Measurements from ENCODE around the gene CHST13.

Gene CHST13

GRCh38 chr3:126556637-126557414 is 32.9 kb downstream of the CHST13 start:
- Histone ChIP-seq H3K9me3 (ENCODE audit: control insufficient read depth, insufficient read depth, low read length) (no peaks in the 10 kb centered on the region), H3K27me3 (ENCODE audit: control insufficient read depth, insufficient read depth, low read length) (no peaks in the 10 kb centered on the region), H3K4me3 (ENCODE audit: low read length) (no peak overlapping the region), H3K4me1 (ENCODE audit: control insufficient read depth, insufficient read depth, low read length) (no peaks in the 10 kb centered on the region), H3K27ac (ENCODE audit: low read length) (no peak overlapping the region), H3K36me3 (ENCODE audit: control insufficient read depth, insufficient read depth, low read length) (no peaks in the 10 kb centered on the region)
- no CpG with 5 or more reads among the region's 8 CpGs for WGBS (ENCODE audit: insufficient coverage, insufficient read length)
- DNase-seq (ENCODE audit: low read depth, low spot score), result no peak

- WGBS (ENCODE audit: insufficient coverage, insufficient read length), result no CpG with 5 or more reads among the region's 11 CpGs
- no peaks in the 10 kb centered on the region for H3K9me3 ChIP-seq (ENCODE audit: control insufficient read depth, insufficient read depth, low read length)
- no peak for DNase-seq (ENCODE audit: low read depth, low spot score)
- no peak overlapping the region for H3K4me3 ChIP-seq (ENCODE audit: low read length)
- no peak overlapping the region for H3K27ac ChIP-seq (ENCODE audit: low read length)
- no peaks in the 10 kb centered on the region for H3K4me1 ChIP-seq (ENCODE audit: control insufficient read depth, insufficient read depth, low read length)
- H3K27me3 ChIP-seq (ENCODE audit: control insufficient read depth, insufficient read depth, low read length), result no peaks in the 10 kb centered on the region
- no peaks in the 10 kb centered on the region for H3K36me3 ChIP-seq (ENCODE audit: control insufficient read depth, insufficient read depth, low read length)
Measured at GRCh38 chr3:126557415-126557745, 33.4 kb downstream of the CHST13 start.

GRCh38 chr3:126557761-126558160 is 33.8 kb downstream of the CHST13 start:
- no peak for DNase-seq (ENCODE audit: low read depth, low spot score)
- H3K36me3 ChIP-seq (ENCODE audit: control insufficient read depth, insufficient read depth, low read length), result no peaks in the 10 kb centered on the region
- no peak overlapping the region for H3K27ac ChIP-seq (ENCODE audit: low read length)
- H3K4me1 ChIP-seq (ENCODE audit: control insufficient read depth, insufficient read depth, low read length), result no peaks in the 10 kb centered on the region
- no peak overlapping the region for H3K4me3 ChIP-seq (ENCODE audit: low read length)
- no peaks in the 10 kb centered on the region for H3K9me3 ChIP-seq (ENCODE audit: control insufficient read depth, insufficient read depth, low read length)
- WGBS (ENCODE audit: insufficient coverage, insufficient read length), result no CpG with 5 or more reads among the region's 6 CpGs
- H3K27me3 ChIP-seq (ENCODE audit: control insufficient read depth, insufficient read depth, low read length), result no peaks in the 10 kb centered on the region

GRCh38 chr3:126558336-126559071 is 34.5 kb downstream of the CHST13 start, which contains the start of gene C3orf22:
TSS of gene C3orf22 (minus strand) at chr3:126558932. CDS start at chr3:126553390, 5,542 bp downstream.
- Histone ChIP-seq H3K27ac (ENCODE audit: low read length) (no peak within 1 kb of the TSS), H3K36me3 (ENCODE audit: control insufficient read depth, insufficient read depth, low read length) (no peaks in the 10 kb centered on the region), H3K27me3 (ENCODE audit: control insufficient read depth, insufficient read depth, low read length) (no peaks in the 10 kb centered on the region), H3K9me3 (ENCODE audit: control insufficient read depth, insufficient read depth, low read length) (no peaks in the 10 kb centered on the region), H3K4me1 (ENCODE audit: control insufficient read depth, insufficient read depth, low read length) (no peaks in the 10 kb centered on the region), H3K4me3 (ENCODE audit: low read length) (no peak within 1 kb of the TSS)
- no peak for DNase-seq (ENCODE audit: low read depth, low spot score)
- no CpG with 5 or more reads among the region's 9 CpGs for WGBS (ENCODE audit: insufficient coverage, insufficient read length)

GRCh38 chr3:126562737-126563276 is 38.9 kb downstream of the CHST13 start:
- H3K36me3 ChIP-seq (ENCODE audit: control insufficient read depth, insufficient read depth, low read length), result no peaks in the 10 kb centered on the region
- no peak overlapping the region for H3K27ac ChIP-seq (ENCODE audit: low read length)
- no peaks in the 10 kb centered on the region for H3K9me3 ChIP-seq (ENCODE audit: control insufficient read depth, insufficient read depth, low read length)
- H3K4me1 ChIP-seq (ENCODE audit: control insufficient read depth, insufficient read depth, low read length), result no peaks in the 10 kb centered on the region
- no CpG with 5 or more reads among the region's 2 CpGs for WGBS (ENCODE audit: insufficient coverage, insufficient read length)
- no peak overlapping the region for H3K4me3 ChIP-seq (ENCODE audit: low read length)
- DNase-seq (ENCODE audit: low read depth, low spot score), result no peak
- H3K27me3 ChIP-seq (ENCODE audit: control insufficient read depth, insufficient read depth, low read length), result no peaks in the 10 kb centered on the region

- no peak for DNase-seq (ENCODE audit: low read depth, low spot score)
Measured at GRCh38 chr3:126567696-126568438, 43.9 kb downstream of the CHST13 start.

GRCh38 chr3:126568776-126569342 is 44.9 kb downstream of the CHST13 start:
- Histone ChIP-seq H3K4me3 (ENCODE audit: low read length) (no peak overlapping the region), H3K27me3 (ENCODE audit: control insufficient read depth, insufficient read depth, low read length) (no peaks in the 10 kb centered on the region), H3K9me3 (ENCODE audit: control insufficient read depth, insufficient read depth, low read length) (no peaks in the 10 kb centered on the region), H3K36me3 (ENCODE audit: control insufficient read depth, insufficient read depth, low read length) (no peaks in the 10 kb centered on the region), H3K27ac (ENCODE audit: low read length) (no peak overlapping the region), H3K4me1 (ENCODE audit: control insufficient read depth, insufficient read depth, low read length) (no peaks in the 10 kb centered on the region; the same call in 1 of the 2 replicates)
- no CpG with 5 or more reads among the region's 3 CpGs for WGBS (ENCODE audit: insufficient coverage, insufficient read length)
- DNase-seq (ENCODE audit: low read depth, low spot score), result no peak

More at GRCh38 chr3:126567696-126568438, 43.9 kb downstream of the CHST13 start:
- H3K27me3 ChIP-seq (ENCODE audit: control insufficient read depth, insufficient read depth, low read length), result no peaks in the 10 kb centered on the region
- H3K9me3 ChIP-seq (ENCODE audit: control insufficient read depth, insufficient read depth, low read length), result no peaks in the 10 kb centered on the region
- no peak overlapping the region for H3K4me3 ChIP-seq (ENCODE audit: low read length)
- no peak overlapping the region for H3K27ac ChIP-seq (ENCODE audit: low read length)
- H3K36me3 ChIP-seq (ENCODE audit: control insufficient read depth, insufficient read depth, low read length), result no peaks in the 10 kb centered on the region
- no CpG with 5 or more reads among the region's 10 CpGs for WGBS (ENCODE audit: insufficient coverage, insufficient read length)
- H3K4me1 ChIP-seq (ENCODE audit: control insufficient read depth, insufficient read depth, low read length), result no peaks in the 10 kb centered on the region; the same call in 1 of the 2 replicates

- DNase-seq (ENCODE audit: low read depth, low spot score), result no peak
- H3K27me3 ChIP-seq (ENCODE audit: control insufficient read depth, insufficient read depth, low read length), result no peaks in the 10 kb centered on the region
- WGBS (ENCODE audit: insufficient coverage, insufficient read length), result no CpG with 5 or more reads among the region's 9 CpGs
Measured at GRCh38 chr3:126569390-126569975, 45.5 kb downstream of the CHST13 start.

GRCh38 chr3:126570103-126570541 is 46.2 kb downstream of the CHST13 start:
- DNase-seq (ENCODE audit: low read depth, low spot score), result no peak
- Histone ChIP-seq H3K4me3 (ENCODE audit: low read length) (no peak overlapping the region), H3K4me1 (ENCODE audit: control insufficient read depth, insufficient read depth, low read length) (no peaks in the 10 kb centered on the region; the same call in 1 of the 2 replicates), H3K27ac (ENCODE audit: low read length) (no peak overlapping the region), H3K36me3 (ENCODE audit: control insufficient read depth, insufficient read depth, low read length) (no peaks in the 10 kb centered on the region), H3K9me3 (ENCODE audit: control insufficient read depth, insufficient read depth, low read length) (no peaks in the 10 kb centered on the region), H3K27me3 (ENCODE audit: control insufficient read depth, insufficient read depth, low read length) (no peaks in the 10 kb centered on the region)
- no CpG with 5 or more reads among the region's 6 CpGs for WGBS (ENCODE audit: insufficient coverage, insufficient read length)

More at GRCh38 chr3:126569390-126569975, 45.5 kb downstream of the CHST13 start:
- H3K36me3 ChIP-seq (ENCODE audit: control insufficient read depth, insufficient read depth, low read length), result no peaks in the 10 kb centered on the region
- H3K4me1 ChIP-seq (ENCODE audit: control insufficient read depth, insufficient read depth, low read length), result no peaks in the 10 kb centered on the region; the same call in 1 of the 2 replicates
- no peaks in the 10 kb centered on the region for H3K9me3 ChIP-seq (ENCODE audit: control insufficient read depth, insufficient read depth, low read length)
- no peak overlapping the region for H3K4me3 ChIP-seq (ENCODE audit: low read length)
- H3K27ac ChIP-seq (ENCODE audit: low read length), result no peak overlapping the region

Data from iPS DF 6.9 (cell line).